ENCODE data around the gene ARFGAP2. TPM values are rescaled to one million over a fixed set of nuclear protein-coding genes. Genes with fewer than 3 reads are reported as not detected.

ARFGAP2 gene
- polyA plus RNA-seq, 1 donor (not counting 4 experiments of a cell fraction or from before 2014, with no cell fraction given), result 51.0 TPM

- Histone ChIP-seq H3K27ac (ENCODE audit: control insufficient read depth, insufficient read depth, low read length) (no peak overlapping the region), H3K9me3 (ENCODE audit: control insufficient read depth, low read depth, low read length) (no peaks in the 10 kb centered on the region), H3K36me3 (ENCODE audit: control insufficient read depth in 2 of 2, extremely low read depth in 1 of 2, insufficient read depth in 2 of 2, low read length in 2 of 2) (peaks cover 48 to 55% of the 10 kb centered on the region in 2 experiments), H4K20me1 (ENCODE audit: control insufficient read depth, extremely low read depth, insufficient read depth, low read length) (peaks cover 5% of the 10 kb centered on the region), H3K79me2 (ENCODE audit: control insufficient read depth, insufficient read depth, low read length) (peaks cover 61% of the 10 kb centered on the region), H3K4me2 (ENCODE audit: control insufficient read depth, extremely low read depth, insufficient read depth, low read depth, low read length) (no peak overlapping the region), H3K4me1 (ENCODE audit: control insufficient read depth, extremely low read depth, insufficient read depth, low read length) (peaks cover 9% of the 10 kb centered on the region), H2AFZ (ENCODE audit: control insufficient read depth, low read length) (no peak overlapping the region), H3K9ac (ENCODE audit: control insufficient read depth, extremely low read depth, insufficient read depth, low read length) (no peak overlapping the region), H3K4me3 (ENCODE audit: control insufficient read depth in 2 of 3, extremely low read depth in 1 of 3, insufficient read depth in 2 of 3, low read depth in 1 of 3, low read length in 3 of 3) (no peak overlapping the region), H3K27me3 (ENCODE audit: control insufficient read depth, extremely low read depth, insufficient read depth, low read length) (no peaks in the 10 kb centered on the region), H3K9me1 (ENCODE audit: control insufficient read depth, extremely low read depth, insufficient read depth, low read length) (no peaks in the 10 kb centered on the region)
- no peak for TF ChIP-seq EZH2 (IDR thresholded peaks at IDR 0.05; ENCODE audit: low read length)
- no peak for TF ChIP-seq CTCF (optimal IDR thresholded peaks at IDR 0.05 in 1 of 3, IDR thresholded peaks at IDR 0.05 in 1 of 3, conservative IDR thresholded peaks at IDR 0.05 in 1 of 3; ENCODE audit: extremely low read depth in 1 of 3, insufficient read depth in 2 of 3, low read length in 3 of 3)
- FAIRE-seq (no peak), DNase-seq (ENCODE audit: low read depth, low spot score) (no peak)
- dilution Hi-C loops (cut with MboI; ENCODE audit: extremely low pct_ligation_motif_present, low sequenced_read_pairs), result no loop called here
These were observed 5.4 kb downstream of the ARFGAP2 start for GRCh38 chr11:47171061-47171838.

GRCh38 chr11:47166368-47166767 is 10.3 kb downstream of the ARFGAP2 start:
- DNase-seq (ENCODE audit: low read depth, low spot score), result no peak
- H2AFZ ChIP-seq (ENCODE audit: control insufficient read depth, low read length), result no peak overlapping the region
- H3K36me3 ChIP-seq (ENCODE audit: control insufficient read depth in 2 of 2, extremely low read depth in 1 of 2, insufficient read depth in 2 of 2, low read length in 2 of 2), result peaks cover 42 to 46% of the 10 kb centered on the region in 2 experiments
- H3K4me3 ChIP-seq (ENCODE audit: control insufficient read depth in 2 of 3, extremely low read depth in 1 of 3, insufficient read depth in 2 of 3, low read depth in 1 of 3, low read length in 3 of 3), result no peak overlapping the region
- no peaks in the 10 kb centered on the region for H3K4me1 ChIP-seq (ENCODE audit: control insufficient read depth, extremely low read depth, insufficient read depth, low read length)
- dilution Hi-C loops (cut with MboI; ENCODE audit: extremely low pct_ligation_motif_present, low sequenced_read_pairs), result no loop called here
- TF ChIP-seq EZH2 (IDR thresholded peaks at IDR 0.05; ENCODE audit: low read length) (no peak), CTCF (optimal IDR thresholded peaks at IDR 0.05 in 1 of 3, IDR thresholded peaks at IDR 0.05 in 1 of 3, conservative IDR thresholded peaks at IDR 0.05 in 1 of 3; ENCODE audit: extremely low read depth in 1 of 3, insufficient read depth in 2 of 3, low read length in 3 of 3) (no peak)
- H3K9me3 ChIP-seq (ENCODE audit: control insufficient read depth, low read depth, low read length), result no peaks in the 10 kb centered on the region
- no peak overlapping the region for H3K9ac ChIP-seq (ENCODE audit: control insufficient read depth, extremely low read depth, insufficient read depth, low read length)
- no peak overlapping the region for H3K4me2 ChIP-seq (ENCODE audit: control insufficient read depth, extremely low read depth, insufficient read depth, low read depth, low read length)
- H3K9me1 ChIP-seq (ENCODE audit: control insufficient read depth, extremely low read depth, insufficient read depth, low read length), result no peaks in the 10 kb centered on the region
- FAIRE-seq, result no peak
- H4K20me1 ChIP-seq (ENCODE audit: control insufficient read depth, extremely low read depth, insufficient read depth, low read length), result no peaks in the 10 kb centered on the region
- peaks cover 15% of the 10 kb centered on the region for H3K79me2 ChIP-seq (ENCODE audit: control insufficient read depth, insufficient read depth, low read length)
- H3K27me3 ChIP-seq (ENCODE audit: control insufficient read depth, extremely low read depth, insufficient read depth, low read length), result no peaks in the 10 kb centered on the region
- H3K27ac ChIP-seq (ENCODE audit: control insufficient read depth, insufficient read depth, low read length), result no peak overlapping the region
